GM21360 (cell line): ENCODE measurements around the gene SPOCK1.

Source experiments
- ATAC-seq: cut with Tn5 transposase; IDR thresholded peaks from one replicate; pipeline ENCODE4 v1.9.1; 2021; ENCODE audit warnings: mild to moderate bottlenecking, moderate library complexity; ENCODE audit not compliant: unreplicated experiment

Gene SPOCK1

GRCh38 chr5:137333928-137334327 is 165.2 kb downstream of the SPOCK1 start:
- no peak for ATAC-seq

DNA sequence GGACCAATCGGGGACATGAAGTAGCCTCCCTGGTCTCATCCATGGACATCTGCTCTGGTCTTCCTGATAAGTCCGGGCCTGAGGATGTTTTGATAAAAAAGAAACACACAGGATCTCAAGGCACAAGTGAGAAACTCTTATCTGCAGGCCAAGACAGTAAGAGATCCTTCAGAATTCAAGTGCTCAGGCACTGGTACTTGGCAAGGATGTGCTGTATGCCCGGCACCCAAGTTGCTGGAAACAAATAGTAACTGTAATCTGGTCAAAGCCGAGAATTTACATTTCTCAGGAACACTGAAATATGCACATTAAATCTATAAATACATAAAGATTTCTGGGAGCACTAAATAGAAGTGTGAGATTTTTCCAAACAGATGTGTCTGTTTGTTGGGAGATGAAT is 165.7 kb downstream of the SPOCK1 start:
- no peak for ATAC-seq

- ATAC-seq: no peak
Observed at GRCh38 chr5:137332296-137332695, 166.8 kb downstream of the SPOCK1 start.

DNA sequence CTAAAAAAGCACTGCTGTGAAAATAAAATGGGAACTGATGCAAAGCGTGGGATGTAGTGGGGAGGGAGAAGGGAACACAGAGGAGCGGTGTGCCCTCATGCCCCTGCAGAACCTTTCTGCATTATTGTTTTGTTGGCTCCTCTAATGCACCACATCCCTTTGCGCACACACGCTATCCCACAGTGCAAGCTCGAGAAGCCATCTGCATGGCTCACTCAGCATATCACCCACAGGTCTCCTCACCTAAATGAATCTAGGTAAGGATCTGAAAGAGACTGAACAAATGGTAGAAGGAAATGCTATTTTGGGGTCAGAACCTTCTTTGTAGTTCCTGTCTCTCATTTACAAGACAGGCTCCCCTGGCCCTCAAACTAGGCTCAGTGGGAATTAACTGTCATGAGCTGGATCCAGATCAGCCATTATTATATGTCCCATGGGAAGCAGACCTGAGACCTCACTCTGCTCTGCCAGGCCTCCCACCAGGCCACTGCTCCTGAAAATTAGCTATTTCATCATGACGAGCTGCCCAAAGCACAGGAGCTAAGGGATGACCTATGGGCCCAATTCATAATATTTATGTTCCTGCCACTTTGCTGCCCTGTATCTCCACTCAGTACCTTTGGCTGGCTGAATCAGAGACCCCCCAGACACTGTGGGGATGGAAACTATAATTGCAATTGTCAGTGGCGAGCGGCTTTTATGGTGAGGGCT is 169.4 kb downstream of the SPOCK1 start:
- ATAC-seq: no peak

DNA sequence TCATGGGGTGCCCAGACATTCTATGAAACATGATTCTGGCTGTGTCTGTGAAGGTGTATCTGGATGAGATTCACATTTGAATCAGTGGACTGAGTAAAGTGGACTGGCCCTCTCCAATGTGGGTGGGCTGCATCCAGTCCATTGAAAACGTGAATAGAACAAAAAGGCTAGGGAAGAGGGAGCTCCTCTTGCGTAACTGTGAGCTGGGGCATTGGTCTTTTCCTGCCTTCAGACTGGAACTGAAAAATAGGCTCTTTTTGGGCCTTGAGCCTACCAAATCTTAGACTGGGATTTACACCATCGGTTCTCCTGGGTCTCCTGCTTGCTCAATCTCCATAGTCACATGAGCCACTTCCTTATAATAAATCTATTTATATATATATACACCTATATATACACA is 170.1 kb downstream of the SPOCK1 start:
- no peak for ATAC-seq

DNA sequence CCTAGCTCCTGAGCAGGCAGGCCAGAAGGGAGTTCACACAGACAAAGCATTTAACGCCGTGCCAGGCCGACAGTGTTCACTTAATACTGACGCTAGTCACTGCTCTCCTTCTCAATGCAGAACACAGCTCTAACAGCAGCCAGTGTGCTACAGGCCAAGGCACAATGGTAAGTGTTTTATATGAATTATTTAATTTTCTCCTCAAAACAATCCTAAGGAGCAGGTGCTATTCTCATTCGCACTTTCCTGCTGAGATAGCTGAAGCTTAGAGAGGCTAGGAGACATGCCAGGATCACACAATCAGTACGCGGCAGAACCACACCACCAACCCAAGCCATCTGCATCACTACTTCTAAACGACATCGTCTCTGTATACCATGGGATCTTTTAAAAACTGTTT is 170.7 kb downstream of the SPOCK1 start:
- ATAC-seq: no peak

- ATAC-seq: no peak
Observed at GRCh38 chr5:137325721-137326120, 173.4 kb downstream of the SPOCK1 start.

- ATAC-seq: no peak
Observed at GRCh38 chr5:137320056-137321045, 178.8 kb downstream of the SPOCK1 start.

DNA sequence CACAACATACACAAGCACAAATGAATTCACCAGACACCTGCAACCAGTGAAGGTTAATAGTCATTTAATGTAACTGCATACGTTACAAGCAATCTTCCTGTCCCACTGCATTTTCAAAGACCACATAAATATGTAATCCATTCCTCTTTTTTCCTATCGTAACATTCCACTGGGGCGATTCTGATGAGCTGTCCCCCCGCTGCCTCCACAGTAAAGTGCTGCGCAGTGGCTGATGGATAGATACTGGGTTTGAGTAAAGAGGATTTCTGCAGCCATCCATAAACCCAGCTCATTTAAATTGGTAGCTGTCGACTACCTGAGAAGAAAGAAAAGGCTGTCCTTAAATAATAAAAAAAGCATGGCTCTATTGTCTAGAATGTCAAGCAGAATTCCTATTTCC is 181.1 kb downstream of the SPOCK1 start:
- ATAC-seq: no peak

GRCh38 chr5:137316346-137316736 is 182.8 kb downstream of the SPOCK1 start:
- no peak for ATAC-seq

DNA sequence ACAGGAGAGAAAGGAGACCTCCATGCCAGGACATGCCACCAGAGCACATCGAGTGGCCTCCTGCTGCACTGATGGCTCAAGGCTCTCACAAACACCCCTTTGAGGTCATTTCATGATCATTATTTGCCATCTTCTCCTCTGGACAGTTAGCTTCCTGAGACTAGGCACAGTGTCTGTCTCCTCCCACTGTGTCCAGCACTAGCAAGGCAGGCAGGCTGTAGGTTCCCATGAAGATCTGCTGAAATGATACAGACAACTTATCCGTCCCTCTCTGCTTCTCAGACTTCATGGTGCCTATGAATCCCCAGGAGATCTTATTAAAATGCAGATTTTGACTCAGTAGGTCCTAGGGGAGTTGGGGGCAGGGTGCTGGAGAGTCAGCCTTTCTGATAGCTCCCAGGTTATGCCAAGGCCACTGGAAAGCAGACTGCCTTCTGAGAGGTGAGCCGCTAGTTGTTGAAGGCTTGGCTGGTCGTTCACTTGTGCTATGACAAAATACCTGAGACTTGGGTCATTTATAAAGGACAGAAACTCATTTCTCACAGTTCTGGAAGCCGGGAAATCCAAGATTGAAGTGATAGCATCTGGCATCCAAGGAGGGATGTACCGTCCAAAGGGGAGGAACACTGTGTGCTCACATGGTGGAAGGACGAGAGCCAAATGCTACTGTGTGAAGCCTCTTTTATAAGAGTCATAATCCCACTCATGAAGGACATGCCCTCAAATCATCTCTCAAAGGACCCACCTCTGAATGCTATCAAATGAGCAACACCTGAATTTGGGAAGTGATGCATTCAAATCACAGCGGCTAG is 183.4 kb downstream of the SPOCK1 start:
- no peak for ATAC-seq

- no peak for ATAC-seq
Observed at GRCh38 chr5:137315109-137315508, 184.0 kb downstream of the SPOCK1 start.

GRCh38 chr5:137313526-137314175 is 185.5 kb downstream of the SPOCK1 start:
- no peak for ATAC-seq

GRCh38 chr5:137312011-137312410 is 187.1 kb downstream of the SPOCK1 start:
- ATAC-seq: no peak

DNA sequence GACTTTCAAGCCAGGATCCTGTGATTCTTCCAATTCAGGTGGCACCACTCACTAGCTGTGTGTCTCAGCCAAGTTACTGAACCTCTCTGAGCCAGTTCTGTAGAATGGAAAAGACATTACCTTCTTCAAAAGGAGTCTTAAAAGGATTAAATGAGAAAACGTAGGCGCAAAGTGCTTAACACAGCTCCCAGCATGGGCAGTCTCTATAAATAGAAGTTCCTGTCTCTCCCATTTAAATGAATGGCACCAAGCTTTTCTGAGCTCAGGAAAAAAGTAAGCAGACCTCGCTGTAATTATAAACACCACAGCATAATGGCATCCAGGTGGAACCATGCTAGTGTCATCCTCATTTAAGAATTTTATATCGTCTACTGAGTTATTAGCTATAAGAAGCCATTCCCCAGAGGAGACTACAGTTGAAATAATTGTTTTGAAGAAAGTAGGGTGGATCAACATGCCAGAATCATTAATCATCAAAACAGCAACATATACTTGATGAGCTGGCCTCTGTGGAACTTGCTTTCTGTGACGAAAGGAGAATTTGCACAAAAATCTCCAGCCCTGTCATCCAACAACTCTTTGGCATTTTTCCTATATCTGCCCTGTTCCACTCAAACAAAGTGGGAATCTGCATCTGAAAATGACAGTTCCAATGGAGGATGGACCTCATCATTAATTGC is 188.9 kb downstream of the SPOCK1 start:
- no peak for ATAC-seq

DNA sequence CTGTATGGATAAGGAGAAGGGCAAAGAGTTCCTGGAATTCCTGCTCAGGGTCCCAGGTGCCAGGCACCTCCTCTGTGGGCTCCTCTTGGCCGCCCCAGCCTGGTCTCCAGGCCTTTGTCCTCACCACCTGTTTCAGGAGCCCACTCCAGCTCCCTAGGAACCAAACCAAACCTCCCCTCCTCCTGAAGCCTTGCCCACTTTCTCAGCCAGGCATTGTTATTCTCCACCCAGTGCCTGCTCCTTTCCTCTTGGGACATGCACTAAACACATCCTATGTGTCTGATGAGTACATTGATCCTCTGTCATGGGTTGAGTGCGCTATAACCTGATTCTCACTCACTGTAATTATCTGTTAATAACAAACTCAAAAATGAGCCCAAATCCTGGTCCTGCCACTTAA is 189.8 kb downstream of the SPOCK1 start:
- ATAC-seq: no peak

GRCh38 chr5:137308311-137308710 is 190.8 kb downstream of the SPOCK1 start:
- no peak for ATAC-seq

- ATAC-seq: no peak
Observed at GRCh38 chr5:137306903-137307302, 192.2 kb downstream of the SPOCK1 start.

GRCh38 chr5:137305971-137306602 is 193.0 kb downstream of the SPOCK1 start:
- no peak for ATAC-seq
